Natural killer cell treated with Interleukin-12 subunit alpha and Interleukin-12 subunit beta and Interleukin-15 and Interleukin-18, amount 100 ng/mL, for 72 hours (primary cell): ENCODE data around the gene UBXN6. TPM values are rescaled to one million over a fixed set of nuclear protein-coding genes. Genes with fewer than 3 reads are reported as not detected.

Experiments
- ATAC-seq, 2 donors: fragments of 150-1000 bp; cut with Tn5 transposase in 1 of 2; sonication (Bioruptor Pico), chemical (Tn5 transposase) in 1 of 2; 2 replicates each; pipeline ENCODE4 v1.10.0; 2021
- DNase-seq: peaks from one replicate; pipeline ENCODE4 v3.0.0; 2022; ENCODE audit warnings: low spot score
- H3K27ac Mint-ChIP-seq, 2 donors: 1 replicate in 1 of 2; 2 replicates in 1 of 2; pipeline ENCODE4 v1.8.0; 2022; ENCODE audit warnings: mixed read lengths in 2 of 2, mild to moderate bottlenecking in 1 of 2, moderate library complexity in 1 of 2
- H3K27me3 Mint-ChIP-seq, 2 donors: 1 replicate in 1 of 2; 2 replicates in 1 of 2; pipeline ENCODE4 v1.8.0; 2022; ENCODE audit warnings: mixed read lengths in 2 of 2
- H3K36me3 Mint-ChIP-seq: one replicate; pipeline ENCODE4 v1.8.0; 2022; ENCODE audit warnings: mixed read lengths
- H3K4me1 Mint-ChIP-seq, 2 donors: 1 replicate in 1 of 2; 2 replicates in 1 of 2; pipeline ENCODE4 v1.8.0; 2022; ENCODE audit warnings: low read depth in 2 of 2, mixed read lengths in 2 of 2, mild to moderate bottlenecking in 1 of 2
- H3K4me3 Mint-ChIP-seq: one replicate; pipeline ENCODE4 v1.8.0; 2022; ENCODE audit warnings: mixed read lengths
- H3K9me3 Mint-ChIP-seq: 2 replicates; pipeline ENCODE4 v1.8.0; 2022; ENCODE audit warnings: mixed read lengths
- total RNA-seq, 2 donors: library from RNA; stranded (reverse); gene quantifications; one replicate each; pipeline ENCODE4 v1.2.3, GENCODE V29; 2022

The UBXN6 gene
- total RNA-seq, 2 donors from 2014 or later, result 56.9 to 63.9 TPM

DNA sequence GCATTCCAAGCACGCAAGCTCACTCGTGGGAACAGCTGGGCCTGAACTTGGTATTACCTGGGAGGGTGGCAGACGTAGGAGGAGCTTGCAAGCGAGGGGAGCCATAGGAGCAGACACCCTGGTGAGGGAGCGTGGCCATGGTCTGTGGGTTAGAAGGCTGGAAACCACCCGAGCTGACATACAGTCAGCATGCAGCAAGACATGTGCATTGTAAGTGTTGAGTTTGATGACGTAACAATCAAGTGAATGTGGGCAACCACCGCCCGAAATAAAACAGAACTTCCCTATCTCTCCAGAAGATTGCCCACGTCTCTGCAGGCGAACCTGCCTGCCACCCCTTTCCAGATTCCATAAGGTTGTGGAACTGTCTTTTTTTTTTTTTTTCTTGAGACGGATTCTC, 26.8 kb downstream of the UBXN6 start:
- no peaks in the 10 kb centered on the region for H3K9me3 Mint-ChIP-seq
- H3K36me3 Mint-ChIP-seq, result peaks cover 9% of the 10 kb centered on the region
- H3K4me1 Mint-ChIP-seq, result peaks cover 0 to 4% of the 10 kb centered on the region in 2 donors
- H3K27ac Mint-ChIP-seq, result no peak overlapping the region
- no peak for DNase-seq
- ATAC-seq, result peak; percentile 54 to 62
- H3K4me3 Mint-ChIP-seq, result no peak overlapping the region
- H3K27me3 Mint-ChIP-seq, result no peaks in the 10 kb centered on the region

DNA sequence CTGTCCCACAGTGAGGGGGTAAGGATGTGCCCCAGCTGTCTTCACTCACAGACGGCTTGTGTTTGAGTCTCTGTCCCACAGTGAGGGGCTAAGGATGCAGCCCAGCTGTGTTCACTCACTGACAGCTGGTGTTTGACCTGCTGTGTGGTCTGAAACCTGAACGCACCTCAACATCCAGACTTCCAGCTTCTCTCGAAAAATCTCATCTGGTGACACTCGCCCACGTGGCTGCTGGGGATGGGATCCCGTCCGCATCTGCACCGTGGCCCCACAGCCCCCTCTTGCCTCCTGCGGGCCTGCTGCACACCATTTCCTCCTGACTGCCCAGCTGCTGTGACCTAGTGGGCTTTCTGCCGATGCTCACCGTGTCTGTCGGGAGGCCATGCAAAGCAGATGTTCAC, 27.8 kb downstream of the UBXN6 start:
- Mint-ChIP-seq H3K27me3 (no peaks in the 10 kb centered on the region), H3K4me1 (peaks cover 0 to 3% of the 10 kb centered on the region in 2 donors), H3K9me3 (no peaks in the 10 kb centered on the region), H3K27ac (no peak overlapping the region), H3K4me3 (no peak overlapping the region), H3K36me3 (peaks cover 11% of the 10 kb centered on the region)
- ATAC-seq, result no peak
- no peak for DNase-seq

DNA sequence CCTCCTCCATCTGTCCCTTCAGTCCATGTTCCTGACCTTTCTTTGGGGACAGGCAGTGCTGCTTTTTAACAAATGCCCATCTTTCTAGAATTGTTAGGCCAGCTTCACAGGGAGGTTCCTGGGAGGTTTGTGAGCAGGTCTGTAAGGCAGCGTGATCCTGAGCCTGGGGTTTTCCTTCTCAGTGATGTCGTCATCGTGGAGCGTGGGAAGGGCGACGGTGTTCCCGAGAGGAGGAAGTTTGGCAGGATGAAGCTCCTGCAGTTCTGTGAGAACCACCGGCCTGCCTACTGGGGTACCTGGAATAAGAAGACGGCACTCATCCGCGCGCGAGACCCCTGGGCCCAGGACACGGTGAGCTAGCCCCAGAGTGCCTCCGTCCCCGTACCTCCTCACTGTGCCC, 28.3 kb downstream of the UBXN6 start:
- H3K27me3 Mint-ChIP-seq, result no peaks in the 10 kb centered on the region
- H3K36me3 Mint-ChIP-seq, result peaks cover 11% of the 10 kb centered on the region
- H3K9me3 Mint-ChIP-seq, result no peaks in the 10 kb centered on the region
- no peaks in the 10 kb centered on the region for H3K4me1 Mint-ChIP-seq
- H3K27ac Mint-ChIP-seq, result no peak overlapping the region
- ATAC-seq, result no peak
- no peak overlapping the region for H3K4me3 Mint-ChIP-seq
- no peak for DNase-seq

DNA sequence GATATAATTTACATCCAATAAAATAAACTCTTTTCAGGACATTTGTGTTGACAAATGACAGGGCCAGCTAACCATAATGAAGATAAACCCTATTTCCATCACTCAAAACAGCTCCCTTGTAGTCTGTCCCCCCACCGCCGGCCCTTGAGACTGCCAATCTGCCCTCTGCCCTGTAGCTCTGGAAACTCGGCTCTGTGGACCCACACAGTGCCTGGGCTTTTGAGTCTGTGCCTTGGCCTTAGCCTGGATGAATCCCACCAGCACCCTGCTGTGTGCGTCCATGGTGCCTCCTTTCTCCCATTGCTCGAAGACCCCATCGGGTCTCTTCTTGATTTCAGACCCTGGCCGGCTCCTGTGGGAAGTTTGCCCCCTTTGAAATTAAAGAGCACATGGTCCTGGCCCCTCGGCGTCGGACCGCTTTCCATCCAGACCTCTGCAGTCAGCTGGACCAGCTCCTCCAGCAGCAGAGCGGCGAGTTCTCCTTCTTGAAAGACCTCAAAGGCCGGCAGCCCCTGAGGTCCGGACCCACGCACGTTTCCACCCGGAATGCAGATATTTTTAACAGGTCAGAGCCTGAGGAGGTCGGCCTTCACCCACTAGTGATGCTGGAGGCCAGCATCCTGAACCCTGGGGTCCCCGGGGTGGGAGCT, 29.1 kb downstream of the UBXN6 start:
- DNase-seq (no peak), ATAC-seq (no peak)
- H3K4me1 Mint-ChIP-seq, result no peaks in the 10 kb centered on the region
- no peak overlapping the region for H3K27ac Mint-ChIP-seq
- H3K36me3 Mint-ChIP-seq, result peaks cover 11% of the 10 kb centered on the region
- H3K9me3 Mint-ChIP-seq, result no peaks in the 10 kb centered on the region
- no peaks in the 10 kb centered on the region for H3K27me3 Mint-ChIP-seq
- H3K4me3 Mint-ChIP-seq, result no peak overlapping the region

DNA sequence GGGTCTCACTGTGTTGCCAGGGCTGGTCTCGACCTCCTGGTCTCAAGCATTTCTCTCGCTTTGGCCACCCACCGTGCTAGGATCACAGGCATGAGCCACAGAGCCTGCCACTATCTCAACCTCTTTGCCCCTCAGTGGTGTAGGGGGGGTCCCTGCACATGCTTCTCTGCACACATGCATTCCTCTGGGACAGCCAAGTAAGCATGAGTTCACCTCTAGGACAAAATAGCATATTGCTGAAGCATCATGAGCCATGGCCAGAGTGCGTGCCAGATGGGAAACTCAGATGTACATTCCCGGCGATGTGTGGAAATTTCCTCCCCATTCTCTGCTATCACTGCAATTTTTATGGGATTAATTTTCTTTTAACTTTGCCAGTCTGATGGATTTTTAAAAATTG, 32.1 kb downstream of the UBXN6 start:
- H3K4me1 Mint-ChIP-seq, result peaks cover 3 to 5% of the 10 kb centered on the region in 2 donors
- no peaks in the 10 kb centered on the region for H3K27me3 Mint-ChIP-seq
- ATAC-seq (no peak), DNase-seq (no peak)
- no peak overlapping the region for H3K4me3 Mint-ChIP-seq
- peaks cover 15% of the 10 kb centered on the region for H3K36me3 Mint-ChIP-seq
- H3K9me3 Mint-ChIP-seq, result no peaks in the 10 kb centered on the region
- no peak overlapping the region for H3K27ac Mint-ChIP-seq

DNA sequence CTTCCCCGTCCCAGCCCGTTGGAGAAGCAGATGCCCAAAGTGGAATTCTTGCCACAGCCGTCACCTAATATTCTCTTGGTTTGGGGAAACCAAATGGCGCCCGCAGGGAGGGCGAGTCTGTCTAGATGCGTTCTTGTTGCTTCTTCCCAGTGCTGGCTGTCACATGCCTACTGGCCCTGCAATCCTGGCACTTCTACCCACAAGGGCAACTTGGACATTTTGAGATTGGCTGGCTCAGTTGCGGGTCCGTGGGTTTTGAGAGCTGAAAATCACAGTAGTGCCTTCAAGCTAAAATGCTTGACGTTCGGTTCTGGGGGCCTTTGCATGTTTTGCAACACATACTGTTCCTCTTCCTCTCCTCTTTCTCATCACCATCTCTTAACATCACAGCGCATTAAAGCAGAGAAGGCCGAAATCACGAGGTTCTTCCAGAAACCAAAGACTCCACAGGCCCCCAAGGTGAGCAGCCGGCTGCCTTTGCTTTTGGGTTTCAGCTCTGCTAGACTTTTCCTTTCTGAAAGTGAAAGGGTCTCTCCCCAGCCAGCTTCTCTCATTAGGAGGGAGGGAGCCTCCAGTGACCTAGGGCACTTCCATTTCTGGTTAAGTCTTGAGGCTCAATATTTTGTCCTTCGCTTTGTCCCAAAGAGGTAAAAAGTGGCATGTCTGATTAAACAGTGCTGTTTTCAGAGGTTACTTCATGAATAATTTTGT, 34.0 kb downstream of the UBXN6 start:
- Mint-ChIP-seq H3K36me3 (peaks cover 11% of the 10 kb centered on the region), H3K4me3 (no peak overlapping the region), H3K4me1 (peaks cover 3 to 5% of the 10 kb centered on the region in 2 donors), H3K9me3 (no peaks in the 10 kb centered on the region), H3K27ac (no peak overlapping the region), H3K27me3 (no peaks in the 10 kb centered on the region)
- DNase-seq (no peak), ATAC-seq (no peak)

DNA sequence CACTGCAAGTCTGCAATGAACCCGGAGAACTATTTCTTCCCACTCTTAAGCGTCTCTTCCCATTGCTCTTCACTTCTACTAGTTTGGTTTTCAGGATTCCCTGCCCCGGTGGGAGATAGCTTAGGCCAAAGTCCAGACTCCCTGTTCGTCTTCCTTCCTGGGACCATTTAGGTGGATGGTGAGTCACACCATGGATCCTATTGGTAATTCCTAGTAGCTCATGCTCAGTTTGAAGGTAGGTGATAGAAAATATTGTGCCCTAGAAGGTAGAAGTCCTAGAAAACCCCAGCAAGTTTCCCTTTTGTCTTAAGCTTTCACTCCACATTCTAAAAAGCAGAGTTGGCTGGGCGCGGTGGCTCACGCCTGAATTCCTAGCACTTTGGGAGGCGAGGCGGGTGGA, 41.3 kb downstream of the UBXN6 start:
- peaks cover 10% of the 10 kb centered on the region for H3K36me3 Mint-ChIP-seq
- peak overlapping the region in 1 of 2 donors; percentile 52 for H3K27ac Mint-ChIP-seq
- no peak for DNase-seq
- H3K4me3 Mint-ChIP-seq, result no peak overlapping the region
- no peak for ATAC-seq
- no peaks in the 10 kb centered on the region for H3K27me3 Mint-ChIP-seq
- no peaks in the 10 kb centered on the region for H3K9me3 Mint-ChIP-seq
- H3K4me1 Mint-ChIP-seq, result peaks cover 0 to 8% of the 10 kb centered on the region in 2 donors

DNA sequence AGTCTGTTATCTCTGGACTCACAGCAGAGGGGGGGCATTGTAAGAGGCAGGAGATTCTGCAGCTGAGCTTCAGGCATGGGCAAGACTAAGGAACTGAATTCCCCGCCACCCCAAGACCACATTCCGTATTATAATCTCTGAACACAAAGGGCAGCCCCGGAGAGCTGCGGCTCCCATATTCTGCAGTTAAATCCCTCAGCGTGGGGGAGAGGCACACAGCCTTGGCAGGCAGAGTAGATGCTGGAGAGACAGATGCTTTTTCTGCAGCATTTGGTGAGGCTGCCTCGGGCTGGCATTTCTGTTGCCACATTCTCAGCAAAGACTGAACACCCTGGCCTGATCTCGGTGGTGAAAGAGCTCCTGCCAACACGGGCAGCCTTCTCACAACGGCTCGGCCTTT, 42.2 kb downstream of the UBXN6 start:
- no peaks in the 10 kb centered on the region for H3K9me3 Mint-ChIP-seq
- H3K36me3 Mint-ChIP-seq, result peaks cover 10% of the 10 kb centered on the region
- ATAC-seq, result no peak
- peaks cover 0 to 8% of the 10 kb centered on the region in 2 donors for H3K4me1 Mint-ChIP-seq
- DNase-seq, result no peak
- no peak overlapping the region for H3K4me3 Mint-ChIP-seq
- no peak overlapping the region for H3K27ac Mint-ChIP-seq
- H3K27me3 Mint-ChIP-seq, result no peaks in the 10 kb centered on the region

DNA sequence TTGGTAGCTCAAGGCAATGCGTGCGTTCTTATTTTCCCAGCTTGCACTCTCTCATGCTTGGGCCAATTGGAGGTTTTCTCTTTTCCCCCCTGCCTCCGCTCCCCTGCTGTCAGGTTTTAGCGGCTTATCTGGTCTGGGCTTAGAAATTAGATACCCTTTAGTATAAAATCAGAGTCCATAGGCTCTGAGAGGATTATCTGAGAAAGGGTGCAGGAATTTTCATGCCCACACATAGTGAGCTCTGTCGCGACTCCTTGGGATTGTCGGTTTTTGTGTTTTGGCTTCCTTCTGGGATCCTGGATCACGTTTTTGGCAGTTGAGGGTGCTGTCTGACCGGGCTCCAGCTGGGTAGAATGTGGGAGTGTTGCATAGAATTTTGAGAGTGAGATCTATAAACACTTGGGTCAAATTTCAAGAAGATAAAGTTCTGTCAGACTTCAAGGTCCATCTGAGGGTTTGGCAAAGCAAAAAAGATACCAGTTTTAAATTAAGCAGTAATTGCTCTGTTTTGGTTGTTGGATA, 42.7 kb downstream of the UBXN6 start:
- Mint-ChIP-seq H3K4me3 (no peak overlapping the region), H3K36me3 (peaks cover 10% of the 10 kb centered on the region), H3K4me1 (peaks cover 0 to 8% of the 10 kb centered on the region in 2 donors), H3K9me3 (no peaks in the 10 kb centered on the region), H3K27ac (no peak overlapping the region), H3K27me3 (no peaks in the 10 kb centered on the region)
- ATAC-seq, result no peak
- no peak for DNase-seq

DNA sequence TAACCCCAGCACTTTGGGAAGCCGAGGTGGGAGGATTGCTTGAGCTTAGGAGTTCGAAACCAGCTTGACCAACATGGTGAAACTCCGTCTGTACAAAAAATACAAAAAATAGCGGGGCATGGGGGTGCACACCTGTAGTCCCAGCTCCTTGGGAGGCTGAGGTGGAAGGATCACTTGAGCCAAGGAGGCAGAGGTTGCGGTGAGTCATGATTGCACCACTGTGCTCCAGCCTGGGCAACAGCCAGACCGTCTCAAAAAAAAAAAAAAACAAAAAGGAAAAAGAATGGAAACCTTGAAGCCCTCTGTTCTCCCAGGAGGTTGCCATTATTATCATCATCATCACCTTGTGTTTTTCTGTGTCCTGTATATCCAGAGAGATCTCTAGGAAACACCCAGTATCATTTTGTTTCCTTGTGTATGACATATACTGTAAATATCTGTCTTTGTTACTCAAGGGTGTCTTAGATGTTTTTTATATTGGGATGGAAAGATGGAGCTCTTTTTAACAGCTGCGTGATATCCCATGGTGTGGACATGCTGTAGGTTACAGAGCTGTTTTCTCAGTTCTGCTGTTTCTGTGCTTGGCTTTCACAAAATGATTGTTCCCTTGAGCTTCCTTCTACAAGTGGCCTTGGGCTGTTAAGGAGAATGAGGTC, 43.3 kb downstream of the UBXN6 start:
- DNase-seq, result no peak
- Mint-ChIP-seq H3K36me3 (peaks cover 10% of the 10 kb centered on the region), H3K9me3 (no peaks in the 10 kb centered on the region), H3K27me3 (no peaks in the 10 kb centered on the region), H3K4me3 (no peak overlapping the region), H3K27ac (no peak overlapping the region), H3K4me1 (peaks cover 0 to 8% of the 10 kb centered on the region in 2 donors)
- no peak for ATAC-seq

DNA sequence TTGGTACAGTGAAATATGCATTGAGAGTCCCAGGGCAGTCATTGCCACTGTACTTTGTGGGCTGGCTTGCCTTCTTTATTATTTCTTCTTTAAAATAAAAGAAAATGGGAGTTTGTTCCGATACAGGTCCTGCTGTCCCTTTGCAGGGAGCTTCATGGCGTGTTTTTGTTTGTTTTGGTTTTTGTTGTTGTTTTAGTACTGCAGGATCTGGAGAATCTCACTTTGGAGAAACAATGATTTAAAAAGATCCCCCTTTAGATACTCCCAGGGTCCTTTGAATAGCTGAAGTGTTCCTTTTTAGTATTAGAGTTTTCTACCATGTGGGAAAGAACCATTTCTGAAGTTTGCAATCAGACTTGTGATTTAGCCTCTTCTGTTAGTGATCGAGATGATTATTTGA, 44.0 kb downstream of the UBXN6 start:
- H3K36me3 Mint-ChIP-seq, result peaks cover 10% of the 10 kb centered on the region
- no peak for DNase-seq
- H3K4me1 Mint-ChIP-seq, result peaks cover 0 to 8% of the 10 kb centered on the region in 2 donors
- no peaks in the 10 kb centered on the region for H3K9me3 Mint-ChIP-seq
- no peak overlapping the region for H3K27ac Mint-ChIP-seq
- H3K4me3 Mint-ChIP-seq, result no peak overlapping the region
- H3K27me3 Mint-ChIP-seq, result no peaks in the 10 kb centered on the region
- ATAC-seq, result no peak

DNA sequence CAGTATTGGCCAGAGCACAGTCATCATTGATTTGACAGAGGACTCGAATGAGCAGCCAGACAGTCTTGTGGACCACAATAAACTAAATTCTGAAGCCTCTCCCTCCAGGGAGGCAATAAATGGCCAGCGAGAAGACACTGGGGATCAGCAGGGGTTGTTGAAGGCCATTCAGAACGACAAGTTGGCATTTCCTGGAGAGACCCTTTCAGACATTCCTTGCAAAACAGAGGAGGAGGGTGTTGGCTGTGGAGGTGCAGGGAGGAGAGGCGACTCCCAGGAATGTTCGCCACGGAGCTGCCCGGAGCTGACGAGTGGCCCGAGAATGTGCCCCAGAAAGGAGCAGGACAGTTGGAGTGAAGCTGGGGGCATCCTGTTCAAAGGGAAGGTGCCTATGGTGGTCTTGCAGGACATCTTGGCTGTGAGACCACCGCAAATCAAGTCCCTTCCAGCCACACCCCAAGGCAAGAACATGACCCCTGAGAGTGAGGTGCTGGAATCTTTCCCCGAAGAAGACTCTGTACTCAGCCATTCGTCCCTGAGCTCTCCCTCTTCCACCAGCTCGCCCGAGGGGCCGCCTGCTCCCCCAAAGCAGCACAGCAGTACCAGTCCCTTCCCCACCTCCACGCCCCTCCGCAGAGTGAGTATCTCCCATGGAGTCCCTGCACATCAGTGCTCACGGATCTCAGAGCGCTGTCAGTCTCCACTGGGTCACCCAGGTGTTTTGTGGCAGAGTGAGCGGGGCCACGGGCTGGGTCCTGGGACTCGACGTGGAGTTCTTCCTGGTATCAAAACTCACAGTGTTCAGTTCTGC, 48.3 kb downstream of the UBXN6 start:
- Mint-ChIP-seq H3K27me3 (no peaks in the 10 kb centered on the region), H3K9me3 (no peaks in the 10 kb centered on the region), H3K36me3 (peaks cover 11% of the 10 kb centered on the region), H3K4me1 (peaks cover 4 to 8% of the 10 kb centered on the region in 2 donors), H3K27ac (no peak overlapping the region), H3K4me3 (no peak overlapping the region)
- DNase-seq (no peak), ATAC-seq (no peak)

DNA sequence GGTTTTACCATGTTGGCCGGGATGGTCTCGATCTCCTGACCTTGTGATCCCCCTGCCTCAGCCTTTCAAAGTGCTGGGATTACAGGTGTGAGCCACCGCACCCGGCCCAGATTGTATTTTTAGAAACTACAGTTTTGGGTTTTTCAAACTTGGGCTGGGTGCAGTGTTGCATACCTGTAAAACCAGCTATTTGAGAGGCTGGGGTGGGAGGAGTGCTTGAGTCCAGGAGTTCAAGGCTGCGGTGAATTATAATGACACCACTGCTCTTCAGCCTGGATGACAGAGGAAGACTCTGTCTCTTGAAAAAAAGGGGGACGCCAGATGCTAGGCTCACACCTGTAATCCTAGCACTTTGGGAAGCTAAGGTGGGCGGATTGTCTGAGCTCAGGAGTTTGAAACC, 51.0 kb downstream of the UBXN6 start:
- Mint-ChIP-seq H3K4me3 (no peak overlapping the region), H3K9me3 (no peaks in the 10 kb centered on the region), H3K27me3 (no peaks in the 10 kb centered on the region), H3K36me3 (peaks cover 5% of the 10 kb centered on the region), H3K27ac (no peak overlapping the region), H3K4me1 (peaks cover 22 to 23% of the 10 kb centered on the region in 2 donors)
- DNase-seq (no peak), ATAC-seq (no peak)
